DND-41 (cell line): ENCODE data around the gene ORC1.
"Not testable (repeated sequence)": the region's sequence is repeated elsewhere in the genome, so short reads cannot be mapped to it uniquely, and the experiment has no call there.

Experiments
- ATAC-seq: fragments of 200-7000 bp; cut with Tn5 transposase; 3 replicates; pipeline ENCODE4 v1.9.1; 2021; ENCODE audit warnings: low read depth; ENCODE audit not compliant: insufficient read depth
- DNase-seq: peaks from one replicate; pipeline ENCODE4 v3.0.0-alpha.2; 2020
- H2AFZ ChIP-seq: 2 replicates; pipeline ENCODE4 v1.6.0; 2012; ENCODE audit warnings: low read depth, low read length
- H3K27ac ChIP-seq: 2 replicates; pipeline ENCODE4 v1.5.1; 2012; ENCODE audit warnings: low read length, inconsistent platforms
- H3K27me3 ChIP-seq: fragments of 200-600 bp; sonication (generic); 2 replicates; pipeline ENCODE4 v1.6.0; 2012; ENCODE audit warnings: low read length, mild to moderate bottlenecking, inconsistent platforms; ENCODE audit not compliant: insufficient read depth, poor library complexity
- H3K36me3 ChIP-seq: 2 replicates; pipeline ENCODE4 v1.5.1; 2012; ENCODE audit warnings: low read length, inconsistent platforms; ENCODE audit not compliant: insufficient read depth
- H3K4me1 ChIP-seq: 2 replicates; pipeline ENCODE4 v1.5.1; 2012; ENCODE audit warnings: mild to moderate bottlenecking, low read length; ENCODE audit not compliant: insufficient read depth
- H3K4me2 ChIP-seq: 2 replicates; pipeline ENCODE4 v1.6.0; 2012; ENCODE audit warnings: mild to moderate bottlenecking, moderate library complexity, low read length, inconsistent platforms; ENCODE audit not compliant: insufficient read depth
- H3K4me3 ChIP-seq, 2 experiments: fragments of 200-600 bp in 1 of 2; shearing (Covaris generic) in 1 of 2; 2 replicates each; pipeline ENCODE4 v1.5.1; 2012 to 2016; ENCODE audit warnings: inconsistent platforms in 2 of 2, low read length in 2 of 2, mild to moderate bottlenecking in 2 of 2, low read depth in 1 of 2, moderate library complexity in 1 of 2
- H3K79me2 ChIP-seq: 2 replicates; pipeline ENCODE4 v1.6.0; 2012; ENCODE audit warnings: low read length, inconsistent platforms; ENCODE audit not compliant: insufficient read depth
- H3K9ac ChIP-seq: 2 replicates; pipeline ENCODE4 v1.6.0; 2012; ENCODE audit warnings: low read depth, mild to moderate bottlenecking, inconsistent platforms, low read length, moderate library complexity
- H3K9me3 ChIP-seq: 2 replicates; pipeline ENCODE4 v1.5.1; 2012; ENCODE audit warnings: low read length, moderate library complexity, mild to moderate bottlenecking, inconsistent platforms; ENCODE audit not compliant: insufficient read depth, severe bottlenecking
- H4K20me1 ChIP-seq: 2 replicates; pipeline ENCODE4 v1.6.0; 2012; ENCODE audit warnings: low read length; ENCODE audit not compliant: insufficient read depth
- CTCF ChIP-seq: IDR thresholded peaks from 2 replicates; pipeline ENCODE4 v1.5.1; 2012; ENCODE audit warnings: borderline replicate concordance, low read length, moderate library complexity, mild to moderate bottlenecking; ENCODE audit not compliant: poor library complexity, severe bottlenecking; ENCODE audit errors: extremely low read depth
- EZH2 ChIP-seq: IDR thresholded peaks from 3 replicates; pipeline ENCODE4 v1.6.1; 2012; ENCODE audit warnings: borderline replicate concordance, low read depth, mild to moderate bottlenecking, moderate library complexity, low read length, inconsistent platforms; ENCODE audit not compliant: severe bottlenecking

The ORC1 gene

GRCh38 chr1:52393174-52393573 is 11.0 kb downstream of the ORC1 start:
- TF ChIP-seq CTCF (no peak), EZH2 (no peak)
- Histone ChIP-seq H3K9me3 (no peaks in the 10 kb centered on the region), H3K4me3 (no peak overlapping the region), H4K20me1 (peaks cover 18% of the 10 kb centered on the region; the same call in 1 of the 2 replicates), H3K9ac (no peak overlapping the region), H2AFZ (no peak overlapping the region), H3K4me2 (no peak overlapping the region), H3K4me1 (no peaks in the 10 kb centered on the region), H3K27ac (no peak overlapping the region), H3K79me2 (peaks cover 39% of the 10 kb centered on the region), H3K27me3 (no peaks in the 10 kb centered on the region), H3K36me3 (peaks cover 88% of the 10 kb centered on the region)
- no peak for DNase-seq
- ATAC-seq, result no peak

- ATAC-seq (no peak), DNase-seq (no peak)
- no peak for TF ChIP-seq EZH2
- no peak for TF ChIP-seq CTCF
- H3K27me3 ChIP-seq, result no peaks in the 10 kb centered on the region
- no peak overlapping the region for H3K27ac ChIP-seq
- no peaks in the 10 kb centered on the region for H3K9me3 ChIP-seq
- H3K4me2 ChIP-seq, result no peak overlapping the region
- H4K20me1 ChIP-seq, result peaks cover 16% of the 10 kb centered on the region; the same call in 1 of the 2 replicates
- H3K36me3 ChIP-seq, result peaks cover 91% of the 10 kb centered on the region
- no peak overlapping the region for H3K4me3 ChIP-seq
- no peak overlapping the region for H2AFZ ChIP-seq
- no peaks in the 10 kb centered on the region for H3K4me1 ChIP-seq
- H3K79me2 ChIP-seq, result 0 out of 2 replicates have a peak, but pooled peaks cover 6% of the 10 kb centered on the region
- no peak overlapping the region for H3K9ac ChIP-seq
Measured at GRCh38 chr1:52386458-52386857, 17.8 kb downstream of the ORC1 start.

GRCh38 chr1:52385376-52385775 is 18.8 kb downstream of the ORC1 start:
- no peak for DNase-seq
- 0 out of 2 replicates have a peak, but pooled peaks cover 6% of the 10 kb centered on the region for H3K79me2 ChIP-seq
- H3K4me2 ChIP-seq, result no peak overlapping the region
- H3K4me1 ChIP-seq, result no peaks in the 10 kb centered on the region
- H4K20me1 ChIP-seq, result peaks cover 16% of the 10 kb centered on the region; the same call in 1 of the 2 replicates
- H3K4me3 ChIP-seq, result no peak overlapping the region
- H3K27me3 ChIP-seq, result no peaks in the 10 kb centered on the region
- H3K9ac ChIP-seq, result no peak overlapping the region
- no peaks in the 10 kb centered on the region for H3K9me3 ChIP-seq
- no peak for ATAC-seq
- TF ChIP-seq EZH2 (no peak), CTCF (no peak)
- H2AFZ ChIP-seq, result no peak overlapping the region
- peaks cover 98% of the 10 kb centered on the region for H3K36me3 ChIP-seq
- H3K27ac ChIP-seq, result no peak overlapping the region

- H3K9me3 ChIP-seq, H3K9ac ChIP-seq, H3K27me3 ChIP-seq, DNase-seq, H3K27ac ChIP-seq, H3K4me2 ChIP-seq, H4K20me1 ChIP-seq, ATAC-seq, H3K4me3 ChIP-seq, H2AFZ ChIP-seq: not testable (repeated sequence)
- H3K36me3 ChIP-seq, result peaks cover 36% of the 10 kb centered on the region
- H3K4me1 ChIP-seq, result peaks cover 34% of the 10 kb centered on the region
- peaks cover 11% of the 10 kb centered on the region for H3K79me2 ChIP-seq
Measured at GRCh38 chr1:52369851-52370250, 34.4 kb downstream of the ORC1 start.
